ENCODE results near the gene MARK3.
"Not testable (repeated sequence)": the region's sequence is repeated elsewhere in the genome, so short reads cannot be mapped to it uniquely, and the experiment has no call there.

The MARK3 gene

GRCh38 chr14:103353362-103353761 is 31.9 kb upstream of the MARK3 start:
- TF ChIP-seq, protein P1, sequence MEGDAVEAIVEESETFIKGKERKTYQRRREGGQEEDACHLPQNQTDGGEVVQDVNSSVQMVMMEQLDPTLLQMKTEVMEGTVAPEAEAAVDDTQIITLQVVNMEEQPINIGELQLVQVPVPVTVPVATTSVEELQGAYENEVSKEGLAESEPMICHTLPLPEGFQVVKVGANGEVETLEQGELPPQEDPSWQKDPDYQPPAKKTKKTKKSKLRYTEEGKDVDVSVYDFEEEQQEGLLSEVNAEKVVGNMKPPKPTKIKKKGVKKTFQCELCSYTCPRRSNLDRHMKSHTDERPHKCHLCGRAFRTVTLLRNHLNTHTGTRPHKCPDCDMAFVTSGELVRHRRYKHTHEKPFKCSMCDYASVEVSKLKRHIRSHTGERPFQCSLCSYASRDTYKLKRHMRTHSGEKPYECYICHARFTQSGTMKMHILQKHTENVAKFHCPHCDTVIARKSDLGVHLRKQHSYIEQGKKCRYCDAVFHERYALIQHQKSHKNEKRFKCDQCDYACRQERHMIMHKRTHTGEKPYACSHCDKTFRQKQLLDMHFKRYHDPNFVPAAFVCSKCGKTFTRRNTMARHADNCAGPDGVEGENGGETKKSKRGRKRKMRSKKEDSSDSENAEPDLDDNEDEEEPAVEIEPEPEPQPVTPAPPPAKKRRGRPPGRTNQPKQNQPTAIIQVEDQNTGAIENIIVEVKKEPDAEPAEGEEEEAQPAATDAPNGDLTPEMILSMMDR (conservative IDR thresholded peaks at IDR 0.05; ENCODE audit: low read depth, low read length) = no peak
- no peak overlapping the region for H3K4me3 ChIP-seq (ENCODE audit: low read depth, low read length)

GRCh38 chr14:103354141-103354540 is 31.1 kb upstream of the MARK3 start:
- TF ChIP-seq, protein P1 (conservative IDR thresholded peaks at IDR 0.05; ENCODE audit: low read depth, low read length) = no peak
- no peak for DNase-seq (ENCODE audit: low read depth)
- H3K4me3 ChIP-seq (ENCODE audit: low read depth, low read length) = no peak overlapping the region

More at GRCh38 chr14:103353362-103353761, 31.9 kb upstream of the MARK3 start:
- DNase-seq (ENCODE audit: low read depth) = no peak

- peak; percentile 29 for DNase-seq (ENCODE audit: low read depth)
- TF ChIP-seq, protein P1 (conservative IDR thresholded peaks at IDR 0.05; ENCODE audit: low read depth, low read length) = no peak
- no peak overlapping the region for H3K4me3 ChIP-seq (ENCODE audit: low read depth, low read length)
Observed at GRCh38 chr14:103356024-103356682, 29.1 kb upstream of the MARK3 start.

- not testable (repeated sequence) for DNase-seq (ENCODE audit: low read depth); H3K4me3 ChIP-seq (ENCODE audit: low read depth, low read length)
Observed at GRCh38 chr14:103357552-103357951, 27.7 kb upstream of the MARK3 start.

DNA sequence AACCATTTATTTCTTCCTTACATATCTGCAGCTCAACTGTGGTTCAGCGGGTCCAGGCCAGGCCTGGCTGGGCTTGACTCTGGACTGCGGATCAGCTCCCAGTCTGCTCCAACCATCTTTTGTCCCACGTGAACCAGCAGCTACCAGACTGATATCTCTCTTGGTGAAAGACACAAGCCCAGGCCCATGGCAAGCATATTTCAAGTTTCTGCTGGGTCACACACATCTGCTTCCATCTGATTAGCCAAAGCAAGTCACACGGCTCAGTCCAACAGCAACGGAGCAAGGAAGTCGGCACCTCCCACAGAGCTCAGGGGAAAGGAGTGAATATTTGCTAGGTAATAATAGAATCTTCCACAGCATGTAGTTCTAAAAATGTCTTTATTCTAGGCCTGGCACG is 24.7 kb upstream of the MARK3 start:
- DNase-seq (ENCODE audit: low read depth) = no peak

GRCh38 chr14:103361867-103362266 is 23.3 kb upstream of the MARK3 start:
- TF ChIP-seq, protein P1 (conservative IDR thresholded peaks at IDR 0.05; ENCODE audit: low read depth, low read length) = no peak
- no peak overlapping the region for H3K4me3 ChIP-seq (ENCODE audit: low read depth, low read length)

More for the DNA sequence above, 24.7 kb upstream of the MARK3 start:
- TF ChIP-seq, protein P1 (conservative IDR thresholded peaks at IDR 0.05; ENCODE audit: low read depth, low read length) = no peak
- H3K4me3 ChIP-seq (ENCODE audit: low read depth, low read length) = no peak overlapping the region

DNA sequence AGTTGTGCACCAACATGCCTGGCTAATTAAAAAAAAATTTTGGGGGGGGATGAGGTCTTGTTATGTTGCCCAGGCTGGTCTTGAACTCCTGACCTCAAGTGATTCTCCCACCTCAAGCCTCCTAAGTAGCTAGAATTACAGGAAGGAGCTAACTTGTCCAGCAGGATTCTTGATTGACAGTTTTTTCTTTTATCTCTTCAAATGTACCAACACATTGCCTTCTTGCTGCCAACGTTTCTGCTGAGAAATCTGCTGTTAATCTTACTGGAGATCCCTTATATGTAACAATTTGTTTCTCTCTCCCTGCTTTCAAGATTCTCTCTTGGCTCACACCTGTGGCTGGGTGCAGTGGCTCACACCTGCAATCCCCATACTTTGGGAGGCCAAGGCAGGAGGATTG is 22.4 kb upstream of the MARK3 start:
- TF ChIP-seq, protein P1 (conservative IDR thresholded peaks at IDR 0.05; ENCODE audit: low read depth, low read length) = no peak
- no peak overlapping the region for H3K4me3 ChIP-seq (ENCODE audit: low read depth, low read length)
- DNase-seq (ENCODE audit: low read depth) = no peak

More at GRCh38 chr14:103361867-103362266, 23.3 kb upstream of the MARK3 start:
- peak; percentile 98 for DNase-seq (ENCODE audit: low read depth)

Data from choroid plexus epithelial cell (primary cell).